ENCODE results near the gene MYO1D.

DNA sequence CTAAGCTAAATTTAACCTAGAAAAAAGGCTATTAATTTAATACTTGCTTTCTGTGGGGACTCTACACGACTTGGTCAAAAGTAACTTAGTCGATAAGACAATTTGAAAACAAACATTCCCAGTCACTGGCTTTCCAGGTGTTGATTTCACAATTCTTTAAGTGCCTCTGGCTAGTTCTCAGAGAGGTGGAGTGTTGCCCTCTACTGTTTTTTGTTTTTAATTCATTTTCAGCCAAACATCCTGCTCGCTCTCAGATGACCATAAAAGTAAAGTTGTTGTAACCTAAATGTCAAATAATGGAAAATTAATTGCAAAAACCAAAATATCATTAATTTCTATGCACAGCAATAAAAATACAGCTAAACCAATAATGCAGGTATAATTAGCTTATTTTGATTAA is 107.1 kb downstream of the MYO1D start:
- TF ChIP-seq, protein P1, sequence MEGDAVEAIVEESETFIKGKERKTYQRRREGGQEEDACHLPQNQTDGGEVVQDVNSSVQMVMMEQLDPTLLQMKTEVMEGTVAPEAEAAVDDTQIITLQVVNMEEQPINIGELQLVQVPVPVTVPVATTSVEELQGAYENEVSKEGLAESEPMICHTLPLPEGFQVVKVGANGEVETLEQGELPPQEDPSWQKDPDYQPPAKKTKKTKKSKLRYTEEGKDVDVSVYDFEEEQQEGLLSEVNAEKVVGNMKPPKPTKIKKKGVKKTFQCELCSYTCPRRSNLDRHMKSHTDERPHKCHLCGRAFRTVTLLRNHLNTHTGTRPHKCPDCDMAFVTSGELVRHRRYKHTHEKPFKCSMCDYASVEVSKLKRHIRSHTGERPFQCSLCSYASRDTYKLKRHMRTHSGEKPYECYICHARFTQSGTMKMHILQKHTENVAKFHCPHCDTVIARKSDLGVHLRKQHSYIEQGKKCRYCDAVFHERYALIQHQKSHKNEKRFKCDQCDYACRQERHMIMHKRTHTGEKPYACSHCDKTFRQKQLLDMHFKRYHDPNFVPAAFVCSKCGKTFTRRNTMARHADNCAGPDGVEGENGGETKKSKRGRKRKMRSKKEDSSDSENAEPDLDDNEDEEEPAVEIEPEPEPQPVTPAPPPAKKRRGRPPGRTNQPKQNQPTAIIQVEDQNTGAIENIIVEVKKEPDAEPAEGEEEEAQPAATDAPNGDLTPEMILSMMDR (IDR thresholded peaks at IDR 0.05; ENCODE audit: low read length): no peak
- TF ChIP-seq EZH2phosphoT487 (IDR thresholded peaks at IDR 0.05; ENCODE audit: low read length): no peak

Measured in MM.1S (cell line).